Eye (tissue), 1 donor: ENCODE measurements around the gene DICER1.
A peak's percentile ranks its signal among the peaks of the same experiment; 100 is the strongest.
"Not testable (repeated sequence)": the region's sequence is repeated elsewhere in the genome, so short reads cannot be mapped to it uniquely, and the experiment has no call there.

ENCODE experiments used
- DNase-seq: peaks from one replicate; pipeline ENCODE4 v3.0.0-alpha.2; 2015

DICER1 gene

GRCh38 chr14:95183532-95184412 lies 26.4 kb upstream of the DICER1 start:
- no peak for DNase-seq

- DNase-seq: no peak
Observed at GRCh38 chr14:95183082-95183481, 25.8 kb upstream of the DICER1 start.

GRCh38 chr14:95182379-95182778 lies 25.1 kb upstream of the DICER1 start:
- no peak for DNase-seq

- no peak for DNase-seq
Observed at GRCh38 chr14:95180966-95181741, 23.8 kb upstream of the DICER1 start.

- not testable (repeated sequence) for DNase-seq
Observed at GRCh38 chr14:95175670-95176069, 18.3 kb upstream of the DICER1 start.

- DNase-seq: no peak
Observed at GRCh38 chr14:95174184-95174792, 17.0 kb upstream of the DICER1 start.

GRCh38 chr14:95173518-95173917 lies 16.2 kb upstream of the DICER1 start:
- no peak for DNase-seq

- no peak for DNase-seq
Observed at GRCh38 chr14:95167177-95167576, 9.8 kb upstream of the DICER1 start.

- no peak for DNase-seq
Observed at GRCh38 chr14:95165517-95165916, 8.2 kb upstream of the DICER1 start.

GRCh38 chr14:95164506-95164905 lies 7.2 kb upstream of the DICER1 start:
- DNase-seq: no peak

- no peak for DNase-seq
Observed at GRCh38 chr14:95163666-95164065, 6.3 kb upstream of the DICER1 start.

GRCh38 chr14:95163132-95163531 lies 5.8 kb upstream of the DICER1 start:
- DNase-seq: no peak

- no peak for DNase-seq
Observed at GRCh38 chr14:95162641-95163040, 5.3 kb upstream of the DICER1 start.

- no peak for DNase-seq
Observed at GRCh38 chr14:95157048-95157326, 342 bp downstream of the DICER1 start.

GRCh38 chr14:95156161-95157047 lies 925 bp downstream of the DICER1 start:
- DNase-seq: peak; percentile 68

GRCh38 chr14:95155045-95155444 lies 2.3 kb downstream of the DICER1 start:
- no peak for DNase-seq

- no peak for DNase-seq
Observed at GRCh38 chr14:95153866-95154265, 3.5 kb downstream of the DICER1 start.

- DNase-seq: no peak
Observed at GRCh38 chr14:95151561-95151960, 5.8 kb downstream of the DICER1 start.

- no peak for DNase-seq
Observed at GRCh38 chr14:95150910-95151309, 6.4 kb downstream of the DICER1 start.

- DNase-seq: no peak
Observed at GRCh38 chr14:95149441-95149840, 7.9 kb downstream of the DICER1 start.

GRCh38 chr14:95147597-95147996 lies 9.7 kb downstream of the DICER1 start:
- DNase-seq: no peak

- no peak for DNase-seq
Observed at GRCh38 chr14:95146079-95146771, 11.1 kb downstream of the DICER1 start.
